HPDE6-E6E7 (cell line): ENCODE data around the gene SIL1.
"Not testable (repeated sequence)": the region's sequence is repeated elsewhere in the genome, so short reads cannot be mapped to it uniquely, and the experiment has no call there.

Experiments used
- DNase-seq: peaks from one replicate; pipeline ENCODE4 v3.0.0; 2011; ENCODE audit warnings: missing footprints; ENCODE audit errors: extremely low spot score

The SIL1 gene

DNA sequence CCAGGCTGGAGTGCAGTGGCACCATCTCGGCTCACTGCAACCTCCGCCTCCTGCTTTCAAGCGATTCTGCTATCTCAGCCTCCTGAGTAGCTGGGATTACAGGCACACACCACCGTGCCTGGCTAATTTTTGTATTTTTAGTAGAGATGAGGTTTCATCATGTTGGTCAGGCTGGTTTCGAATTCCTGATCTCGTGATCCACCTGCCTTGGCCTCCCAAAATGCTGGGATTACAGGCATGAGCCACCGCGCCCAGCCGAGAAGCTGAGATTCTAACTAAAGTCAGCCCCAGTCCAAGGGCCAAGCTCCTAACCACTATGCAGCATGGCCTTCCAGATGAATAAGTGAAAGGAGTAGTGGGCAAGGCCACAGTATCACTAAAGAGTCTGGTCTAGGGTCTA is 20.9 kb downstream of the SIL1 start:
- DNase-seq, result not testable (repeated sequence)

DNA sequence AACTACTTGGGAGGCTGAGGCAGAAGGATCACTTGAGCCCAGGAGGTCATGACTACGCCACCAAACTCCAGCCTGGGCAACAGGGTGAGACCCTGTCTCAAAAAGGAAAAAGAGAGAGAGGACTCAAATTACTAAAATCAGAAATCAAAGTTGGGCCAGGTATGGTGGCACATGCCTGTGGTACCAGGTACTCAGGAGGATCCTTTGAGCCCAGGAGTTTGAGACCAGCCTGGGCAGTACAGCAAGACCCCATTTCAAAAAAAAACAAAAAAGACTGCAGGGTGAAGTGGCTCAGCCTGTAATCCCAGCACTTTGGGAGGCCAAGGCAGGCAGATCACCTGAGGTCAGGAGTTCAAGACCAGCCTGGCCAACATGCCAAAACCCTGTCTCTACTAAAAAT is 23.8 kb downstream of the SIL1 start:
- not testable (repeated sequence) for DNase-seq

DNA sequence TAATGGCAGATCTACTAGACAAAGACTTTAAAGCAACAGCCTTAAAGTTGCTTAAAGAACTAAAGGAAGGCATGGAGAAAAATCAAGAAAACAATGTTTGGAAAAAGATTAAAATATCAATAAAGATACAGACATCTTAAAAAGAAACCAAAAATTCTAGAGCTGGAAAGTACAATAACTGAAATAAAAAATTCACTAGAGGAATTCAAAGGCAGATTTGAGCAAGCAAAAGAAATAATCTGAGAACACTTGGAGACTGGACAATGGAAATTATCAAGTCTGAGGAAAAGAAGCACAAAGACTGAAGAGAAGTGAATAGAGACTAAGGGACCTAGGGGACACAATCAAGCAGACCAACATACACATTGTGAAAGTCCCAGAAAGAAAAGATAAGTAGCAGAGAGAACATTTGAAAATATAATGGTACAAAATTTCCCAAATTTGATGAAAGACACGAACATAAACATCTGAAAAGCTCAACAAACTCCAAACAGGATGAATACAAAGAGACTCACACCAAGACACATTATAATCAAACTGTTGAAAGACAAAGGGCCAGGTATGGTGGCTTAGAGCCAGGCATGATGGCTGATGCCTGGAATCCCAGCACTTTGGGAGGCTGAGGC is 26.3 kb downstream of the SIL1 start:
- no peak for DNase-seq

DNA sequence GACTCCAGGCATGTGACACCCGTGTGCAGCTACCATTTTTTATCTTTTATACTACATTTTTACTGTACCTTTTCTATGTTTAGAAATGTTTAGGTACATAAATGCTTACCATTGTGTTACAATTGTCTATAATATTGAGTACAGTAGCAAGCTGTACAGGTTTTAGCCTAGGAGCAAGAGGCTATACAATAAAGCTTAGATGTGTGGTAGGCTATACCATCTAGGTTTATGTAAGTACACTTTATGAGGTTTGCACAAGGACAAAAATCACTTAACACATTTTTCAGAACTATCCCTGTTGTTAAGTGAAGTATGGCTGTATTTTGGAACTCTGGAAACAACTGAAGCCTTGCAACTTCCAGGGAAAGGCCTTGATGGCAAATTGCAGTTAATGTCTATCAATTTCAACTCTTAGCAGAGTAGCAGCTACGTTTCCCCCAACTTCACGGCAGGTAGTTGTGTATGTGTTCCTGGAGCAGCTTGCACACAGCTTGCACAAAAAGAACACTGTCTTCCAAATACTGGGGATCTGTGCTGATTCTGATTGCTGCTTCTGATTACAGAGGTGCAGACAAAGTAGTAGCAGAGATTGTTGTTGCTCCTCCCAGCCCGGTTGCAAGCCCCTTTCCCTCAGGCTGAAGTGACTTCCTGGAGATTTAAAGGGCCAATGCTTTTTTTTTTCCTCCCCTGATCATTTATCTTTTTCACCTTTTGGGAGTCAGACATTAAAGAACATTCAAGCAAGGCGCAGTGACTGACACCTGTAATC is 30.0 kb downstream of the SIL1 start:
- no peak for DNase-seq

DNA sequence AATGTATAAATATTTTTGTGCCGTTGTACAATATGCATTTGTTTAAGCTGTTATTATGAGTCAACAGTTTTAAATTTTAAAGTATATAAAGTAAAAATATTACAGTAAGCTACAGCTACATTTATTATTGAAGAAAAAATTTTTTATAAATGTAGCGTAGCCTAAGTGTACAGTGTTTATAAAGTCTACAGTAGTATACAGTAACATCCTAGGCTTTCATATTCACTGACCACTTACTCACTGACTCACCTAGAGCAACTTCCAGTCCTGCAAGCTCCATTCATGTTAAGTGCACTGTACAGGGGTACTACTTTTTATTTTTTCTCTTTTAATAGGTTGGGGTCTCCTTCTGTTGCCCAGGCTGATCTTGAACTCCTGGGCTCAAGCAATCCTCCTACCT is 30.6 kb downstream of the SIL1 start:
- no peak for DNase-seq

DNA sequence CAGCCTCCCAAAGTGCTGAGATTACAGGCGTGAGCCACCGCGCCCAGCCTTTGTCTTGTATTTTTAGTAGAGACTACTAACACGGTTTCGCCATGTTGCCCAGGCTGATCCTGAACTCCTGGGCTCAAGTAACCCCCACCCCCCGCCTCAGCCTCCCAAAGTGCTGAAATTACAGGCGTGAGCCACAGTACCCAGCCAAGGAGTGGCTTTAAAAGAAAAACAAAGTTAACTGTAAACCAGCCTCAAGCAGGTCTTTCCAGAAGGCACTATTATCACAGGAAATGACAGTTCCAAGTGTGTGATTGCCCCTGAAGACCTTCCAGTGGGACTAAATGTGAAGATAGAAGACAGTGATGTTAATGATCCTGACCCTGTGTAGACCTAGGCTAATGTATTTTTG is 31.1 kb downstream of the SIL1 start:
- no peak for DNase-seq

DNA sequence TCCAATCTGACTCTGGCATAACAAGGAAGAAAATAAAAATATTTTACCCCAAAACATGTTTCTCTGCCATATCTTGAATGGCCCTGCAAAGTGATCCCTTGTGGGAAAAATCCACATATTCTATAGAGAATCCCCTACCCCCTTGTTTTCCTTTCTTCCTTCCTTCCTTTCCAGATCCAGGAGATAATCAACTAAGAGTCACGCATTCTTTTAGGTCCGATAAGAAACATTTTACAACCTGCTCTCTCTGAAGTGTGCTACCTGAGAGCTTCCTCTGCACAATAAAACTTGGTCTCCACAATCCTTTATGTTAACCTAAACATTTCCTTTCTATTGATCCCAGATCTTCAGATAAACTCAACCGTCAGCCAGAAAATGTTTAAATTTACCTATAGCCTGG is 33.3 kb downstream of the SIL1 start:
- DNase-seq, result not testable (repeated sequence)

DNA sequence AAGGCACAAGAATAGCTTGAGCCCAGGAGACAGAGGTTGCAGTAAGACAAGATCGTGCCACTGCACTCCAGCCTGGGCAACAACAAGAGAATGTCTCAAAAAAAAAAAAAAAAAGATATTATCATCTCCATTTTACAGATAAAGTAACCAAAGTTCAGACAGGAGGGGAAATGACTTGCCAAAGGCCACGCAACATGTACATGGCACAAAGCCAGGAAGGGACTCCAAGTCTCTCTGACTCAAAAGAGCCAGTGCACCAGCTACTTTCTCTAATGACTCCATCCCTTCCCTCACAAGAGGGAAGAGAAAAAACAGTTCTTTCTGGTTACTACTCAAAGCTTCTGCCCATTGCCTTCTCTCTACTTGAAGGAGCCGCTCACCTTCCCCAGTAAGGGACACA is 34.1 kb downstream of the SIL1 start:
- no peak for DNase-seq

DNA sequence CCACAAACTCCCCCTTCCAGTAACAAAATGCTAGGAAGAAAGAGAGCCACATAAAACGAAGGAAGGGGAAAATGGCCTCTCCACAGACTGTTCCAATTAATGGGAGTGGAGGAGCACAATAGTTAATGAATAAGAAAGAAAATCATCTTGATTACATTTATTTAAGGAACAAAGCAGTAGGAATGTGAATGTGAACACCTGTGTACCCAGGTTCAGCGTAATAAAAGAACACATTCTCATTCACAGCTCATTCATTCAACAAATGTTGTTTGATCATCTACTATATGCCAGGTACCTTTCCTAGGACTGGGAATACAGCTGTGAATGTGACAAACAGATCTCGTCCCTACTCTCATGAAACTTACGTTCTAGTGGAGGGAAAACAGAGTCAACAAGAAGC is 35.7 kb downstream of the SIL1 start:
- DNase-seq, result no peak

DNA sequence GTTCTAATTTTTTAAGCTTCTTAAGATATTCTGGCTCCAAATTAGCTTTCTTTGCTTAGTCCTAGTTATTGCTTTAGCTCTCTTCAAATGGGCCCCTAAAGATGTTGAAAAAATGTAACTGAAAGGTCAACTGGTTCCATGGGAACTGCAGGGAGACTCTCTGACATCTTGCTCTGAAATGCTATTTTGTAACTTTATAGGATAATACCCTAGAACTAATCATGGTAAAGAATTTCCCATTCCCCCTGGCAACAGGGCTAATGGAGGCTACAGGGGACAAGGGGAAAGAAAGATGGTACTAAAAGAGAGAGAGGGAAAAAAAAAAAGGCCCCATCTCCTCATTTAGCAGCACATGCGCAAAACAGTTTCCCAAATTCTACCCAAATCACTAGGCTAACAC is 39.4 kb downstream of the SIL1 start:
- DNase-seq, result no peak

DNA sequence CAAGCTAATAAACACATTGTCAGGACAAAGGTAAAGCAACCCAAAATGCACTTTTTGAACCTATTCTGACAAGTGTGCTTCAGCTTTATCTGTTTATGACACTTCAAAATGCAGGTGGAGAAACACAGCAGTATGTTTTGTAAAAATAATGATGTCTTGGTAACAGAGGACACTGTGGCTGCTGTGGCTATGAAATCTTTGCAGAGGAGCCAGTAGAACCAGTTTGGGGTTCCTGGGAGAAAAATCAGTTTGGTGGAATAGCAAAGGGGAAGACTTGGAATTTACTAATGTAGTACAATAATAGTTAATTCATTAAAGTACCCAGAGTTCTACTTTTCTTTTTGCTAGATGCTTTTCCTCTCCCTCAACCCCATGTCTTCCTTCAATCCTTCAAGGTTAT is 40.6 kb downstream of the SIL1 start:
- no peak for DNase-seq

DNA sequence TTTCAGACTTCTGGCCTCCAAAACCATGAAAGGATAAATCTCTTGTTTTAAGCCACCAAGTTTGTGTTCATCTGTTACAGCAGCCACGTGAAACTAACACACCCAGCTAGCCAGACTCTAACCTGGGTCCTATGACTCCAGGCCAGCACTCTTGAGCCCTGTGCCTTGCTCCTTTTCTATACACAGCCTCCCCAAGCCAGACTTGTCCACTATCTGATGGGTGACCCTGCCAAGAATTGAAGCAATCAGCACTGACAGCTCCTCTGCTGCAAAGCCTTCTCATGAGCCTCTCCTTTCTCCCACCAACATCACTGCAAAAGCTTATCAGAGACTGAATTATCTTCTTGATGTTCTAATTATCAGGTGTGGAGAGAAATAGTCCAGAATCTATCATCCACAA is 41.4 kb downstream of the SIL1 start:
- no peak for DNase-seq

DNA sequence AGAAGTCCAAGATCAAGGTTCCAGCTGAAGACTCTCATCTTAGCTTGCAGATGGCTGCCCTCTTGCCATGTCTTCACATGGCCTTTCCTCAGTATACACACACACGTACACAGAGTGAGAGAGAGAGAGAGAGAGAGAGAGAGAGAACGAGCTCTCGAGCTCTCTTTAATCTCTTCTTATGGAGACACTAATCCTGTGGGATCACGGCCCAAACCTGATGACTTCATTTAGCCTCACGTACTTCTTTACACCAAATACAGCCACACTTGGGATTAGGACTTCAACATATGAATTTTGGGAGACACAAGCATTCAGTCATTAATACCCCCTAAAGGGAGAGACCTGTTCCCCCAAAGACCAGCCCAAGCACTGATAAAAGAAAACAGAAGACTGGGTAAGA is 42.8 kb downstream of the SIL1 start:
- DNase-seq, result no peak

DNA sequence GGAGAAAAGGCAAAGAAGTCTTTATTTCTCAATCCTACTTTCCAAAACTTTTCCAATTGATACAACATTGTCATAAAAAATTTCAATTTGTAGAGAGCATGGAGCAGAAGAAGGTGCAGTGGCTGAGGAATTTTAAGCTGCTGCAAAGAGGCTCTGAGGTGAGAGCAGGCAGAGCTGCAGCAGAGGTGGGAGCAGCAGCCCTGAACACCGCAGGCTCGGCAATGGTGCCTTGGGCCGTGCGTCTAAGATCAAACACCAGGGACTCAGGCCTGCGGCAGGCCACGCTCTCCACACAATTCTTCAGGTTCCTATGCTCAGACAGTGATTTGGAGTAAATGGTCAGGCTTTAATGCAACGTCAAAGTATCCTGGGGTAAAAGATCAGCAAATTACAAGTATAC is 46.3 kb downstream of the SIL1 start:
- no peak for DNase-seq

DNA sequence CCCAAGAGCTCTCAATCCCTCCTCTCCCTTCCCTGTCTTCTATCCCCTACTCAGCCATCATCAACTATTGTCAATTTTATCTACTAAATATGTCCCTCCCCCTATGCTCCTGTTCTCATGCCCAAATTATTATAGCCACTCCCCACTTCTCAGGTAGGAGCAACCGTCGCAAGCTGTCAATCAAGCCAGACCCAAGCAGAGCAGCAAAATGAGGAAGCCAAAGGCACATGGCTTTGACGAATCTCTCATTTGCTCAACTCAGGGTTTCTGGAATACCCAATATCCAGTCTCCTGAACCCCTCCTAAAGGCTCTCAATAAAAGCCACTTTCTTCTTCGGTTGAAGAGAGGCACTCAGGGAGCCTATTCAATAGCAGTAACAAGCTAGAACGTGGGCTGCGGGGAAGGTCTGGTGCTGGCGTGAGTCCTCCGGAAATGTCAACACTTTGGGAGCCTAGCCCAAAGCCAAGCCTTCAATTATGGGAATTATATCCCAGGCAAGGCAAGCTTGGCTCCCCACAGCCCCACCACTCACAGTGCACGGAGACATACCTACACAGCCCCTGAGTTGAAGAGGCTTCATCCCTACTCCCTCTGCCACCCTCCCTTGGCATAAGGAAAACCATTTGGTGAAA is 47.7 kb downstream of the SIL1 start:
- DNase-seq, result no peak

DNA sequence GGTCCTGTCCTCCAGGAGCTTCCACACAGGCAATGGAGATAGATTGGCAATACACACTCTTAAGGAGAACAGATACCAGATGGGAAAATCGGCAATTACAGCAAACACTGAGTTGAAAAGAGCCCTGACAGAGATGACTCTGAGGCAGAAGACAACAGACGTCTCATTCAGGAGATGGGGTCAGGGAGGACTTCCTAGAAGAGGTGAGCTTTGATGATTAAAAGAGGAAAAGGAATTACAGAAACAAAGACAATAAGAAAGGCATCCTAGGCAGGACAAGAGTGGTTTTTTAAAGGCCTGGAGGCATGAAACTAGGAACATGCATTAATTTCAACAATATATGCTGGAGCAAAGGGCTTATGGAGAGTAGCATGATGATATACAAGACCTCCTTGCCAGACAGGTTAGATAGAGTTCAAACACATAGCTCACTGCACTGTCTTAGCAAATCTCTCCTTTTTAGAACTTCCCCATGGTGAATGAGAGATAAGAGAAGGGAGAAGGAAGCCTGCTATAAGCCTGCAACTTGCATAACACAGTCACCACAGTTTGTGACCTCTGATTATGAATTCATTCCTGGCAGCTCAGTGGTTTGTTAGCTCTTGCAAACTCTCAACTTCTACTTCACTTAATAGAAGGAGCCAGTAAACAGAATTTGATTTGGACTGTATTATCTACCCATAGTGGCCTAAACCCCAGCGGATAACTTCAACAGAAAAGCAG is 48.5 kb downstream of the SIL1 start:
- DNase-seq, result no peak

DNA sequence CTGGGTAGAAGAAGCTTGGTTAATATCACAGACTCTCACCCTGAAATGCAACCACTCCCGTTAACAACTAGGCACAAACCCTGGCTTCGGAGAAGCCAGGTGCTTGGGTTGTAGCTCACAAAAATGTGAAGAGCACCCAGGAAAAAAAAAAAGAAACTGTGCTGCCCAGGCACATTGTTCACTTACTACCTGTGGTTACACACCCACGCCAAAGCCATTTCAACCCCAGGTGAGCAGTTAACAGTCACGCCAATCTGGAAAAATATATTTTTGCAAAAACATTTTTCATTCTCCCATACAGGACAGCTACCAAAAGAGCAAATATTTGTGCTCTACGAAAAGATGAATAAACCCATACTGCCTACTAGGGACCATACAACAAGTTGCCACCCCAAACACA is 49.2 kb downstream of the SIL1 start:
- no peak for DNase-seq

DNA sequence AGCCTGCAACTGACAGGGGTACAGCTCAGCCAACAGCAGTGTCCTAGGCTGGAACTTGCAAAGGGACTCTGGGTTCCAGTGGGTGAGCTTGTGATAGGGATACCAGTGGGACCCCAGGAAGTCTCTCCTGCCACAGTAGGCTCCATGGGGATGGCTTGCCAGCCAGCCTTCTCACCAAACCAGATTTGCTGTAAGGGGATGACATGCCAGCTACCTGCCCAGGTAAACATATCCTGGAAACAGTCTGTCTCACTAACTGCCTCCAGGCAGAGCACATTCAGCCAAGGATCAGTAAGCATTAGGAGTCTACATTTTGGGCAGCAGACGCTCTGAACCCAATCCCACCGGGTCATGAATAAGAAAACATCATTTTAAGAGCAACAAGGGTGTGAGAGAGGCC is 49.9 kb downstream of the SIL1 start:
- peak; percentile 12 for DNase-seq

DNA sequence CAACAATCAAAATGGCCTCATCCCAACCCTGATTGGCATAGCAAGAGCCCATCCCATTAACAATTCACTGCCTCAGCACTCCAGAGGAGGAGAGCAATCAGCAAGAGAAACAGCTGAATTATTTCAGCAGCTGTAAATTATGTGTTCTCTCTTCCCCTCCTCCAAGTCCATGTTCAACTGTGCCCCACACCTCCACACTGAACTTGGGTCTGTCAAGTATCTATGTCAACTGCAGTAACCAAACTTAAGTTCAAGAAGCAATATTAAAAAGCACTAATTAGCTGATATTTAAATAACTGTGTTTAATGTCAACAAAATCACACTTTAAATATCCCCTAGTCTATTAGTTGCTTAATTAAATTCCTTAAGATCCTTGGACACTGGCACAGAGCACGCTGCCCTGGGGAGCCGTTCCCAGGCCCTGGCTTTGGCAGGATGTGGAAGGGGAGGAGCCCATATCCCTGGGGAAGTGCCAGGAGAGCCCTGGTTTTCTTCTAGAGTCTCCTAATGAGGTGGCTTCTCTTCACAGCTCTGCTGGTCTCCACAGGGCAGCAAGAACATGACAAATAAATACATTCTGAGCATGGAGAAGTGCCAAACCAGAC is 50.6 kb downstream of the SIL1 start:
- no peak for DNase-seq

DNA sequence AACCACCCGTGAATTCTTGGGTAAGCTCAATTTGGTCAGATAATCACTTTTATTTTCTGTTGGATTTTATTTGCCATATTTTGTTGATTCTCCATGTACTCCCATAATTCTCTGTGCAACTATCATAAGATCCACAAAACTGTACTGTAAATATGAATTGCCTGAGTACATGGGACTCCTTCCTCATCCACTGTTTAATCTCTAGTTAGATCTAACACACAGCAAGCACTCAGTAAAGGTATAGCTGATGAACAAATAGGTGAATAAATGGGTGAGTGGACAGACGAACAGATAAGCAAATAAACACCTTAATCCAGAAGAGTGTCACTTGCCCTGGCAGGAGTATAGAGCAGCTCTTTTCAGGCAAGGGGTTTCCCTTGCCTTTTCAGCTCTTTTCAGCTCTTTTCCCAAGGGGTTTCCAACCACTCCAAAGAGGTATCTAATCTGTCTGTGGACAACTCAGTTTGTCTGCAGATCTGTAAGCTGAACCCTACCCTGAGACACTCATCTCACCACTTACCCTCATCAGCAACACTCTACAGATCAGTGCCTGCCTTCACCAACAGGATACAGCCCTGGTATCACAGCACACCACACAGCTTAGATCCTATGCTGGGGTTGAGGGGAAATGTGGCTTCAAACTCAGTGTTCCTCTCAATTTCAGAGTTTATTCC is 51.2 kb downstream of the SIL1 start:
- no peak for DNase-seq

DNA sequence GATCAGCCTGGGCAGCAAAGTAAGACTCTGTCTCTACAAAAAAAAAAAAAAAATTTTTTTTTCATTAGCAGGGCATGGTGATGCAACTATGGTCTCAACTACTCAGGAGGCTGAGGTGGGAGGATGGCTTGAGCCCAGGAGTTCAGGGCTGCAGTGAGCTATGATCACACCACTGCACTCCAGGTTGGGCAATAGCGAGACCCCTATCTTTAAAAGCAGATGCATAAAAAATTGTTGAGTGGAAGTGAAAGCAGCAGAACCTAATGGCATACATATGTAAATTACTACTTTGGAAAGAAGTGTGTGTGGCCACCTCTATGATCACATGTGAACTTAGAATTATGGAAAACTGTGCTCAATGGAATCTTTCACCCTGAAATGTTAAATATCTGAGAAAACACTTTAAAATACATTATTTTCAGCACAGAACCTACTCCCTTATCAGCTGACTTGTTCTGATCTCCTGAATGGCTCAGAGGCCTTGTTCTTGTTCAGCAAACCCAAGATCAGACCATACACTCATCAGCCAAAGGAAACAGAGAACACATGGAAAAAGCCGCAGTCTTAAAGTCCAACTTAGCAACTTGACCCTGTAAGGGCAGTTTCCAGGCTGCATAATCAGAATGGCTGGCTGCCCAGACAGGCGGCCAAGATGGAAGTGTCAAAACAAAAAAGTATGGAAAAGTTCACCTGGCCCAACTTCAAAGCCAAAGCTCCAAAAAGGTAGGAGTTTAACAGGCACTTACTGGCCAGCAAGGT is 56.5 kb downstream of the SIL1 start:
- DNase-seq, result no peak
